Activated CD8-positive, alpha-beta memory T cell treated with anti-CD3 and anti-CD28 coated beads, Interleukin-2, amount 50 U/mL, for 24 hours (primary cell): ENCODE measurements around the gene SHISA9.

Source experiments
- DNase-seq: peaks from one replicate; pipeline ENCODE4 v3.0.0-alpha.2; 2020; ENCODE audit errors: extremely low read depth

The SHISA9 gene

DNA sequence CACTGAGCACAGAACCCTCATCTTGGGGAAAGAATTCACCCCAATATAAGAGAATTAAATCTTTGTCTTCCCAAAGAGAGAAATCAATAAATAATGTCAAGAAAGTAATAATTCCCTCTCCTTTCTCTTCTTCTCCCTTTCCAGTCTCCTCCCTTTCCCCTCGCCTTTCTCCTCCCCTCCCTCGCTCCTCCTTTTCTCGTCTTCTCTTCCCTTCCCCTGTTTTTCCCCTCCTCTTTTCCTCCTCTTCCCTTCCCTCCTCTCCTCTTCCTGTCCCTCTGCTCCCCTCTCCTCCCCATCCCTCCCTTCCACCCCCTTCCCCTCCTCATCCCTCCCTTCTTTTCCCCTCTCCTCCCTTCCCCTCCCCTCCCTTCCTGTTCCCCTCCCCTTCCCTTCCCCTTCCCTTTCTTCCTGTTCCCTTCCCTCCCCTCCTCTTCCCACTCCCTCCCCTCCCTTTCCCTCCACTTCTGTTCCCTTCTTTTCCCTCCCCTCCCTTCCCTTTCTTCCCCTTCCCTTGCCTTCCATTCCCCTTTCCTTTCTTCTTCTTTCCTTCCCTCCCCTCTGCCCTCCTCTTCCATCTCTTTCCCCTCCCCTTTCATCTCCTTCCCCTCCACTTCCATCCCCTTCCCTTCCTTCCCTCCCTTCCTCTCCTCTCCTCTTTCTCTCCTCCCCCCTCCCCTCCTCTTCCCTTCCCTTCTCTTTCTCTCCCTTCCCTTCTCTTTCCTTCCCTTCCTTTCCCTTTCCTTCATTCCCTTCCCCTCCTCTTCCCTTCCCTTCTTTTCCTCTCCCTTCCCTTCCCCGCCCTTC, 363.6 kb downstream of the SHISA9 start:
- DNase-seq, result no peak

DNA sequence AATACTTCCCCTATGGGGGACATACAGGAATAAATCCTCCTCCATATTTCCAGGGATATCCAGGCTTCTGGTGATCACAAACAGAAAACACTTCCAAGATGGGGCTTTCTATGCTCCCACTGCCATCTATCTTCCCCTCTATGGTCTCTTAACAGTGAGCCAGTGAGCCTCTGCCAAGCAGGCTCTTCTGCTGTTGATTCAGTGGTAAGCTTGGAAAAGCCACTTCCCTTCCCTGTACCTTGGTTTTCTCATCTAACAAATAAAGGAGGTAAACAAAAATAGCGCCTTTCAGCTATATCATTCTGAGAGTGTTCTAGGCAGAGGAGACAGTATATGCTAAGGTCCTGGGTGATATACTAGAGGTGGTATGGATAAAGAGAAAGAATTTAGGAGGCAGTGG, 368.0 kb downstream of the SHISA9 start:
- DNase-seq, result no peak

DNA sequence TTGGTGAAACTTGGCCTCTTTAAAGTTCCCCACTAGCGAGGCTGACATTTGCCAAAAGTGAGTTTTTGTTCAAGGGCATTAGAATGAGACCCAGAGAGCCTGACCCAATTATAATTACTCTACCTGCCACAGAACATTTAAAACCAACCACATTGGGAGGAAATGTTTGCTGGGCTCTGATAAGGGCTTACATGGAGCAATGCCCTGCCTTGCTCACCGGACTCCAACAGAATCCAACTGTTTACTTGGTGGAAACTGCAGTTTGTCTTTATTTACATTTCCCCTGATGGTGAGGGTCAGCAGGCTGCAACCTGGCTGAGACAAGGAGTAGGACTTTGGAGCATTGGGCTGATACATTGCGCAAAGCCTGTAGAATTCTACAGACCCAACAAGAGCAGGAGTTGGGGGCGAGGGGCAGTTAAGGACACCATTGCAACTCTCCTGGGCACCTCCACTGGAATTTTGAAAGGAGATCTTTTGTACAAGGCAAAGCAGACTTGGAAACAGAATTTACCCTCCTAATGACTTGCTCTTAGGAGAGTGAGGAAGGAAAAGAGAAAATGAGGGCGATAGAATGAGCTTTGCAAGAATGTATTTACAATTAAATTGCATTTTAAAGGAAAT, 368.6 kb downstream of the SHISA9 start:
- no peak for DNase-seq

DNA sequence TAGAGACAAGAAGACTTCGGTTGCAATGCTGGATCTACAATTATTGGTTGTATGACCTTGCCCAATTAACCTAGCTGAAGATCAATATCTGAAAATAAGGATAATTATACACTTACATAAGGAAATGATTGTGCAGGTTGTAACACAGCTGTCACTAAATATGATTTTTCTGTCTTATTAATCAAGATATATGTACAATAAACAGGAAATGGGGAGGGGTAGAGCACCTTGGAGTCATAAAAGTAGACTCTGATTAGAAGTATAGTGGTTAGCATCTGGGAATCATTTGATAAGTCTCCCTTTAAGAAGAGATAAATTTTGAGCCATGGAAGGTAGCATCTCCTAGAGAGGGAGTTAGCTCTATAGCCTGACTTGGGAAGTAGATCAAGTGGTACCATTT, 369.2 kb downstream of the SHISA9 start:
- DNase-seq, result no peak

DNA sequence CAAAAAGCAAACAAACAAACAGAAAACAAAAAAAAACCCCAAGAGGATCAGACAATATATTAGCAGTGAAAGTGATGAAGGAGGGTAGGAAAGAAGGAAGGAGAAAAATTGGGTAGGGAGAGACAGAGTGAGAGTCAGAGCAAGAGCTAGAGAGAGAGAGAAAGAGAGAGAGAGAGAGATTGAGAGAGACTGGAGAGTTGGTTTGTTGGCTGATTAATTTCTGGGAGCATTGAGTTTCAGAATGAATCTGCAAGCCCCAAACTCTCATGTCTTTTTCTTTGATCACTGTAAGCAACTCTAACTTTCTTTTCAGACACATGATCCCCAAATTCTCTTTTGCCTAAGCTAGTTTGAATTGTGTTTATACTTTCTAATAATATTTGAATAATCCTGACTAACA, 388.1 kb downstream of the SHISA9 start:
- no peak for DNase-seq
